ENCODE results near the gene HERC3.

GRCh38 chr4:88737307-88737941, 145.1 kb downstream of the HERC3 start:
- TF ChIP-seq EZH2 (IDR thresholded peaks at IDR 0.05; ENCODE audit: borderline replicate concordance, insufficient read depth, low read depth, low read length, poor library complexity, severe bottlenecking): no peak
- no peak for TF ChIP-seq CTCF (IDR thresholded peaks at IDR 0.05)
